Measurements from ENCODE around the gene GALNT18. TPM values are rescaled to one million over a fixed set of nuclear protein-coding genes. Genes with fewer than 3 reads are reported as not detected.

Gene GALNT18
- total RNA-seq, 1 donor from 2014 or later = 12.6 TPM

GRCh38 chr11:11624926-11625325 is 3.1 kb upstream of the GALNT18 start:
- DNase-seq (ENCODE audit: low spot score) = no peak

GRCh38 chr11:11624204-11624603 is 2.4 kb upstream of the GALNT18 start:
- no peak for DNase-seq (ENCODE audit: low spot score)

- no peak for DNase-seq (ENCODE audit: low spot score)
Measured at GRCh38 chr11:11622772-11623171, 967 bp upstream of the GALNT18 start.

- no peak for DNase-seq (ENCODE audit: low spot score)
Measured at GRCh38 chr11:11622340-11622706, 518 bp upstream of the GALNT18 start.

- no peak for DNase-seq (ENCODE audit: low spot score)
Measured at GRCh38 chr11:11620921-11621572, 758 bp downstream of the GALNT18 start.

- DNase-seq (ENCODE audit: low spot score) = no peak
Measured at GRCh38 chr11:11620173-11620920, 1.5 kb downstream of the GALNT18 start.

- DNase-seq (ENCODE audit: low spot score) = no peak
Measured at GRCh38 chr11:11618973-11619435, 2.8 kb downstream of the GALNT18 start.

- no peak for DNase-seq (ENCODE audit: low spot score)
Measured at GRCh38 chr11:11615086-11615485, 6.7 kb downstream of the GALNT18 start.

- no peak for DNase-seq (ENCODE audit: low spot score)
Measured at GRCh38 chr11:11612439-11612838, 9.4 kb downstream of the GALNT18 start.

GRCh38 chr11:11611381-11611780 is 10.4 kb downstream of the GALNT18 start:
- DNase-seq (ENCODE audit: low spot score) = no peak

GRCh38 chr11:11608783-11609232 is 13.0 kb downstream of the GALNT18 start:
- no peak for DNase-seq (ENCODE audit: low spot score)

- no peak for DNase-seq (ENCODE audit: low spot score)
Measured at GRCh38 chr11:11607772-11608171, 14.0 kb downstream of the GALNT18 start.

- DNase-seq (ENCODE audit: low spot score) = no peak
Measured at GRCh38 chr11:11605821-11606450, 15.9 kb downstream of the GALNT18 start.

GRCh38 chr11:11605181-11605580 is 16.6 kb downstream of the GALNT18 start:
- DNase-seq (ENCODE audit: low spot score) = no peak

- DNase-seq (ENCODE audit: low spot score) = no peak
Measured at GRCh38 chr11:11604370-11604990, 17.3 kb downstream of the GALNT18 start.

- no peak for DNase-seq (ENCODE audit: low spot score)
Measured at GRCh38 chr11:11602011-11602410, 19.8 kb downstream of the GALNT18 start.

GRCh38 chr11:11600288-11600687 is 21.5 kb downstream of the GALNT18 start:
- no peak for DNase-seq (ENCODE audit: low spot score)

- DNase-seq (ENCODE audit: low spot score) = no peak
Measured at GRCh38 chr11:11598243-11598642, 23.6 kb downstream of the GALNT18 start.

- DNase-seq (ENCODE audit: low spot score) = no peak
Measured at GRCh38 chr11:11594162-11594561, 27.6 kb downstream of the GALNT18 start.

GRCh38 chr11:11592146-11592684 is 29.6 kb downstream of the GALNT18 start:
- no peak for DNase-seq (ENCODE audit: low spot score)

- DNase-seq (ENCODE audit: low spot score) = no peak
Measured at GRCh38 chr11:11589437-11589836, 32.4 kb downstream of the GALNT18 start.

GRCh38 chr11:11588891-11589290 is 32.9 kb downstream of the GALNT18 start:
- DNase-seq (ENCODE audit: low spot score) = no peak
